Sigmoid colon (tissue), 4 donors: Measurements from ENCODE around the gene MGAT5.

Experiments used
- POLR2AphosphoS5 ChIP-seq, 4 donors: sonication (generic); formaldehyde crosslinking; IDR thresholded peaks; one replicate each; pipeline ENCODE4 v1.6.1; 2017; ENCODE audit warnings: antibody characterized with exemption in 4 of 4
- TF ChIP-seq, protein P1 (sequence below), 4 experiments: fragments of 450-650 bp in 3 of 4; fragments of 200-600 bp in 1 of 4; IDR thresholded peaks; one replicate each; pipeline ENCODE4 v1.5.1; 2016 to 2019; ENCODE audit warnings: antibody characterized with exemption in 4 of 4, mild to moderate bottlenecking in 3 of 4, moderate library complexity in 2 of 4

DNA sequence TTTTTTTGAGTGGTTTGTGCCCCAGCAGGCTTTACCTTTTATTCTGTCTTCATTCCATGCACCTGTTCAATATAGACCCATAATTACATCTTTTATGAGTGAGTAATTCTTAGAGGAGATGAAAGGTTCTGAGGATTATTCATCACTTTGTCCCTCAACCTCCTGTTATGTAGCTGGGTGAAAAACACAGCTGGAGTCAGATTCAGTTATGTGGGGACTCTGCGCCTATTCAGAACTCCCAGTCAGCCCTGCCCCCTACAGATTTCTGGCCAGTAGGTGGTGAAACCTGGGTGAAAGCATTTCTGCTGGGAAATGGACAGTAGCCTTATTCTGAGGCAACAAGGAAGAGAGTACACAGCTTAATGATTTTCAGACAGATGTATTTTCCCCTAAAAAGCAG, 107.8 kb downstream of the MGAT5 start:
- TF ChIP-seq, protein P1, sequence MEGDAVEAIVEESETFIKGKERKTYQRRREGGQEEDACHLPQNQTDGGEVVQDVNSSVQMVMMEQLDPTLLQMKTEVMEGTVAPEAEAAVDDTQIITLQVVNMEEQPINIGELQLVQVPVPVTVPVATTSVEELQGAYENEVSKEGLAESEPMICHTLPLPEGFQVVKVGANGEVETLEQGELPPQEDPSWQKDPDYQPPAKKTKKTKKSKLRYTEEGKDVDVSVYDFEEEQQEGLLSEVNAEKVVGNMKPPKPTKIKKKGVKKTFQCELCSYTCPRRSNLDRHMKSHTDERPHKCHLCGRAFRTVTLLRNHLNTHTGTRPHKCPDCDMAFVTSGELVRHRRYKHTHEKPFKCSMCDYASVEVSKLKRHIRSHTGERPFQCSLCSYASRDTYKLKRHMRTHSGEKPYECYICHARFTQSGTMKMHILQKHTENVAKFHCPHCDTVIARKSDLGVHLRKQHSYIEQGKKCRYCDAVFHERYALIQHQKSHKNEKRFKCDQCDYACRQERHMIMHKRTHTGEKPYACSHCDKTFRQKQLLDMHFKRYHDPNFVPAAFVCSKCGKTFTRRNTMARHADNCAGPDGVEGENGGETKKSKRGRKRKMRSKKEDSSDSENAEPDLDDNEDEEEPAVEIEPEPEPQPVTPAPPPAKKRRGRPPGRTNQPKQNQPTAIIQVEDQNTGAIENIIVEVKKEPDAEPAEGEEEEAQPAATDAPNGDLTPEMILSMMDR (IDR thresholded peaks at IDR 0.05), result no peak
- TF ChIP-seq POLR2AphosphoS5 (IDR thresholded peaks at IDR 0.05), result no peak
